Upper lobe of right lung (tissue), 1 donor: ENCODE measurements around the gene TEX53. TPM values are rescaled to one million over a fixed set of nuclear protein-coding genes. Genes with fewer than 3 reads are reported as not detected.

Experiments
- ATAC-seq: fragments of 200-7000 bp; cut with Tn5 transposase; one replicate; pipeline ENCODE4 v1.9.1; 2020; ENCODE audit warnings: mild to moderate bottlenecking, moderate library complexity
- DNase-seq: peaks from one replicate; pipeline ENCODE4 v3.0.0-alpha.2; 2020
- H3K27ac ChIP-seq: fragments of 200-600 bp; one replicate; pipeline ENCODE4 v1.8.0; 2022
- H3K27me3 ChIP-seq: fragments of 200-600 bp; one replicate; pipeline ENCODE4 v1.8.0; 2022; ENCODE audit warnings: mild to moderate bottlenecking
- H3K36me3 ChIP-seq: fragments of 200-600 bp; one replicate; pipeline ENCODE4 v1.8.0; 2022
- H3K4me1 ChIP-seq: fragments of 200-600 bp; one replicate; pipeline ENCODE4 v1.8.0; 2022
- H3K4me3 ChIP-seq: fragments of 200-600 bp; one replicate; pipeline ENCODE4 v1.8.0; 2022; ENCODE audit warnings: mild to moderate bottlenecking
- H3K9me3 ChIP-seq: fragments of 200-600 bp; one replicate; pipeline ENCODE4 v1.8.0; 2022
- CTCF ChIP-seq: fragments of 200-600 bp; IDR thresholded peaks from one replicate; pipeline ENCODE4 v1.8.0; 2022; ENCODE audit warnings: antibody characterized with exemption
- intact Hi-C: fragments of 100-400 bp; cut with DNase I; formaldehyde crosslinking; loops from one replicate; pipeline ENCODE4 v1.11.0; 2022
- total RNA-seq: library from RNA; stranded (reverse); fragmentation: NEBNext Ultra II Directional; extraction: Animal tissue kit (Norgen Biotek cat#: 25700); gene quantifications from one replicate; pipeline ENCODE4 v1.2.1, GENCODE V29; 2021
- donor health status: DM: no; HTN: yes; CAD: no; lungs with severe emphysema.

Gene TEX53
- total RNA-seq, 1 donor from 2014 or later = not detected

- ATAC-seq = no peak
- intact Hi-C loops = no loop called here
- TF ChIP-seq CTCF = no peak
These were observed 44.5 kb downstream of the TEX53 start for GRCh38 chr9:114613087-114613486.

GRCh38 chr9:114612272-114612923 is 45.2 kb downstream of the TEX53 start:
- TF ChIP-seq CTCF = no peak
- peak; percentile 67 for DNase-seq
- peak; percentile 7 for ATAC-seq

More at GRCh38 chr9:114613087-114613486, 44.5 kb downstream of the TEX53 start:
- no peaks in the 10 kb centered on the region for H3K9me3 ChIP-seq
- peaks cover 6% of the 10 kb centered on the region for H3K36me3 ChIP-seq
- H3K27ac ChIP-seq = peak overlapping the region; percentile 94
- no peak for DNase-seq
- H3K27me3 ChIP-seq = no peaks in the 10 kb centered on the region
- H3K4me3 ChIP-seq = no peak overlapping the region
- H3K4me1 ChIP-seq = peaks cover 41% of the 10 kb centered on the region

GRCh38 chr9:114611516-114612271 is 45.9 kb downstream of the TEX53 start:
- Histone ChIP-seq H3K36me3 (no peaks in the 10 kb centered on the region), H3K27me3 (no peaks in the 10 kb centered on the region), H3K9me3 (no peaks in the 10 kb centered on the region), H3K4me1 (peaks cover 32% of the 10 kb centered on the region), H3K4me3 (peak overlapping the region; percentile 77), H3K27ac (peak overlapping the region; percentile 94)
- peak; percentile 86 for DNase-seq
- intact Hi-C loops = no loop called here
- ATAC-seq = peak; percentile 85
- TF ChIP-seq CTCF = no peak

More at GRCh38 chr9:114612272-114612923, 45.2 kb downstream of the TEX53 start:
- H3K27me3 ChIP-seq = no peaks in the 10 kb centered on the region
- H3K36me3 ChIP-seq = no peaks in the 10 kb centered on the region
- H3K4me1 ChIP-seq = peaks cover 38% of the 10 kb centered on the region
- H3K4me3 ChIP-seq = peak overlapping the region; percentile 77
- intact Hi-C loops = no loop called here
- peak overlapping the region; percentile 94 for H3K27ac ChIP-seq
- no peaks in the 10 kb centered on the region for H3K9me3 ChIP-seq

- Histone ChIP-seq H3K4me3 (no peak overlapping the region), H3K4me1 (peaks cover 27% of the 10 kb centered on the region), H3K36me3 (no peaks in the 10 kb centered on the region), H3K9me3 (no peaks in the 10 kb centered on the region), H3K27ac (no peak overlapping the region), H3K27me3 (no peaks in the 10 kb centered on the region)
- no peak for DNase-seq
- intact Hi-C loops = no loop called here
- no peak for ATAC-seq
- TF ChIP-seq CTCF = no peak
These were observed 49.1 kb downstream of the TEX53 start for GRCh38 chr9:114608525-114608796.

GRCh38 chr9:114607671-114608524 is 49.7 kb downstream of the TEX53 start:
- no peak for ATAC-seq
- H3K4me3 ChIP-seq = no peak overlapping the region
- no peaks in the 10 kb centered on the region for H3K36me3 ChIP-seq
- intact Hi-C loops = no loop called here
- no peak for DNase-seq
- H3K9me3 ChIP-seq = no peaks in the 10 kb centered on the region
- H3K27me3 ChIP-seq = no peaks in the 10 kb centered on the region
- no peak overlapping the region for H3K27ac ChIP-seq
- H3K4me1 ChIP-seq = peaks cover 22% of the 10 kb centered on the region
- no peak for TF ChIP-seq CTCF
